ENCODE results near the gene MAN1C1.
"Not testable (repeated sequence)": the region's sequence is repeated elsewhere in the genome, so short reads cannot be mapped to it uniquely, and the experiment has no call there.

Gene MAN1C1

GRCh38 chr1:25634896-25635295 is 18.3 kb downstream of the MAN1C1 start:
- no peak for DNase-seq (ENCODE audit: low spot score)

- DNase-seq (ENCODE audit: low spot score), result not testable (repeated sequence)
These were observed 19.6 kb downstream of the MAN1C1 start for GRCh38 chr1:25636141-25636540.

- DNase-seq (ENCODE audit: low spot score), result no peak
These were observed 24.2 kb downstream of the MAN1C1 start for GRCh38 chr1:25640646-25641328.

GRCh38 chr1:25641329-25641725 is 24.7 kb downstream of the MAN1C1 start:
- DNase-seq (ENCODE audit: low spot score), result no peak

- no peak for DNase-seq (ENCODE audit: low spot score)
These were observed 25.5 kb downstream of the MAN1C1 start for GRCh38 chr1:25641931-25642573.

GRCh38 chr1:25642574-25643108 is 26.1 kb downstream of the MAN1C1 start:
- no peak for DNase-seq (ENCODE audit: low spot score)

GRCh38 chr1:25643929-25644328 is 27.3 kb downstream of the MAN1C1 start:
- DNase-seq (ENCODE audit: low spot score), result no peak

GRCh38 chr1:25644962-25645361 is 28.4 kb downstream of the MAN1C1 start:
- no peak for DNase-seq (ENCODE audit: low spot score)

- no peak for DNase-seq (ENCODE audit: low spot score)
These were observed 29.2 kb downstream of the MAN1C1 start for GRCh38 chr1:25645637-25646400.

GRCh38 chr1:25647106-25647505 is 30.5 kb downstream of the MAN1C1 start:
- DNase-seq (ENCODE audit: low spot score), result no peak

- DNase-seq (ENCODE audit: low spot score), result no peak
These were observed 31.3 kb downstream of the MAN1C1 start for GRCh38 chr1:25647863-25648262.

GRCh38 chr1:25648681-25649440 is 32.3 kb downstream of the MAN1C1 start:
- no peak for DNase-seq (ENCODE audit: low spot score)

GRCh38 chr1:25649505-25650288 is 33.1 kb downstream of the MAN1C1 start:
- DNase-seq (ENCODE audit: low spot score), result no peak

GRCh38 chr1:25650289-25650576 is 33.6 kb downstream of the MAN1C1 start:
- no peak for DNase-seq (ENCODE audit: low spot score)

GRCh38 chr1:25651036-25651640 is 34.5 kb downstream of the MAN1C1 start:
- no peak for DNase-seq (ENCODE audit: low spot score)

- no peak for DNase-seq (ENCODE audit: low spot score)
These were observed 35.5 kb downstream of the MAN1C1 start for GRCh38 chr1:25651824-25652741.

GRCh38 chr1:25653558-25653957 is 37.0 kb downstream of the MAN1C1 start:
- DNase-seq (ENCODE audit: low spot score), result no peak

- no peak for DNase-seq (ENCODE audit: low spot score)
These were observed 37.6 kb downstream of the MAN1C1 start for GRCh38 chr1:25654109-25654660.

GRCh38 chr1:25657121-25657882 is 40.7 kb downstream of the MAN1C1 start:
- DNase-seq (ENCODE audit: low spot score), result no peak
